ENCODE results near the gene TMX4. TPM values are rescaled to one million over a fixed set of nuclear protein-coding genes. Genes with fewer than 3 reads are reported as not detected.

TMX4 gene
- total RNA-seq, 1 donor from 2014 or later: 28.7 TPM

DNA sequence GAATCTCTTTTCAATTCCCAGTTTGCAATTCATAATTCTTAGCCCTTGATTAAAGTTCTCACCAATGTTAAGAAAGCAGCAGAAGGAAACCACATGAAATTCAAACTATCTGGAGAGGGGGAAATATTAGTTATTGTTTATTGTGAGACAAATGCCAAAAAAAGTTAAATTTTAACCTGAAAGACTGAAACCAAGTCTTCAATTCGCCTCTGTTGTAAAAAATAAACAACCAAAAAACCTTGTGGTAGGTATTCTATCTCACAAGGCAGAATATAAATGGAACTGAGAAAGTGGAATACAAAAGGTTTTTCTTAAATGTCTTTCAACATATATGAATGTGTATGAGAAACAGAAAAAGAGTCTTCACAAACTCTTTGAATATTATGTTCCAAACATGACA, 24.8 kb downstream of the TMX4 start:
- Mint-ChIP-seq H3K9me3 (peaks cover 18% of the 10 kb centered on the region), H3K4me3 (no peak overlapping the region), H3K36me3 (peaks cover 24% of the 10 kb centered on the region), H3K27ac (no peak overlapping the region), H3K27me3 (ENCODE audit: low read depth) (no peaks in the 10 kb centered on the region), H3K4me1 (no peaks in the 10 kb centered on the region)
- DNase-seq (ENCODE audit: low spot score in 2 of 2, unreplicated experiment in 2 of 2): no peak
- TF ChIP-seq, protein P1, sequence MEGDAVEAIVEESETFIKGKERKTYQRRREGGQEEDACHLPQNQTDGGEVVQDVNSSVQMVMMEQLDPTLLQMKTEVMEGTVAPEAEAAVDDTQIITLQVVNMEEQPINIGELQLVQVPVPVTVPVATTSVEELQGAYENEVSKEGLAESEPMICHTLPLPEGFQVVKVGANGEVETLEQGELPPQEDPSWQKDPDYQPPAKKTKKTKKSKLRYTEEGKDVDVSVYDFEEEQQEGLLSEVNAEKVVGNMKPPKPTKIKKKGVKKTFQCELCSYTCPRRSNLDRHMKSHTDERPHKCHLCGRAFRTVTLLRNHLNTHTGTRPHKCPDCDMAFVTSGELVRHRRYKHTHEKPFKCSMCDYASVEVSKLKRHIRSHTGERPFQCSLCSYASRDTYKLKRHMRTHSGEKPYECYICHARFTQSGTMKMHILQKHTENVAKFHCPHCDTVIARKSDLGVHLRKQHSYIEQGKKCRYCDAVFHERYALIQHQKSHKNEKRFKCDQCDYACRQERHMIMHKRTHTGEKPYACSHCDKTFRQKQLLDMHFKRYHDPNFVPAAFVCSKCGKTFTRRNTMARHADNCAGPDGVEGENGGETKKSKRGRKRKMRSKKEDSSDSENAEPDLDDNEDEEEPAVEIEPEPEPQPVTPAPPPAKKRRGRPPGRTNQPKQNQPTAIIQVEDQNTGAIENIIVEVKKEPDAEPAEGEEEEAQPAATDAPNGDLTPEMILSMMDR (IDR thresholded peaks at IDR 0.05; ENCODE audit: unreplicated experiment): no peak

DNA sequence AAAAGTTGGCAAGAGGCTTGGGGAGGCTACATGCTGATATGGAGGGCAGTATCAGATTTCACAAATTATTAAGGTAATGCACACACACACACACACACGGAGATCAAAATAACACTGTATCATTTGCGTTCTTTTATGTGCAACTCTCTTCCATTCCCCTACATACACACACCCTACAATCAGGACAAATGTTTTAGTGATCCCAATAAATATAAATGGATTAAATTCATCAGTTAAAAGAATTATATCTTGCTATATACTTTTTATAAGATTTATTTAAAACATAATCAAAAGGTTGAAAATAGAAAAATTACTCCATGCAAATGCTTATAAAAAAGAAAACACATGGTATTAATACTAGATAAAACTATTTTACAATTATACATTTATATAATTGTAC, 25.9 kb downstream of the TMX4 start:
- Mint-ChIP-seq H3K27ac (no peak overlapping the region), H3K36me3 (peaks cover 21% of the 10 kb centered on the region), H3K9me3 (peaks cover 18% of the 10 kb centered on the region), H3K27me3 (ENCODE audit: low read depth) (no peaks in the 10 kb centered on the region), H3K4me1 (no peaks in the 10 kb centered on the region), H3K4me3 (no peak overlapping the region)
- DNase-seq (ENCODE audit: low spot score in 2 of 2, unreplicated experiment in 2 of 2): no peak
- TF ChIP-seq, protein P1 (IDR thresholded peaks at IDR 0.05; ENCODE audit: unreplicated experiment): no peak

GRCh38 chr20:7993238-7993637, 26.3 kb downstream of the TMX4 start:
- H3K36me3 Mint-ChIP-seq: peaks cover 21% of the 10 kb centered on the region
- TF ChIP-seq, protein P1 (IDR thresholded peaks at IDR 0.05; ENCODE audit: unreplicated experiment): no peak
- no peaks in the 10 kb centered on the region for H3K27me3 Mint-ChIP-seq (ENCODE audit: low read depth)
- no peaks in the 10 kb centered on the region for H3K4me1 Mint-ChIP-seq
- DNase-seq (ENCODE audit: low spot score in 2 of 2, unreplicated experiment in 2 of 2): no peak
- no peak overlapping the region for H3K4me3 Mint-ChIP-seq
- no peak overlapping the region for H3K27ac Mint-ChIP-seq
- peaks cover 18% of the 10 kb centered on the region for H3K9me3 Mint-ChIP-seq

DNA sequence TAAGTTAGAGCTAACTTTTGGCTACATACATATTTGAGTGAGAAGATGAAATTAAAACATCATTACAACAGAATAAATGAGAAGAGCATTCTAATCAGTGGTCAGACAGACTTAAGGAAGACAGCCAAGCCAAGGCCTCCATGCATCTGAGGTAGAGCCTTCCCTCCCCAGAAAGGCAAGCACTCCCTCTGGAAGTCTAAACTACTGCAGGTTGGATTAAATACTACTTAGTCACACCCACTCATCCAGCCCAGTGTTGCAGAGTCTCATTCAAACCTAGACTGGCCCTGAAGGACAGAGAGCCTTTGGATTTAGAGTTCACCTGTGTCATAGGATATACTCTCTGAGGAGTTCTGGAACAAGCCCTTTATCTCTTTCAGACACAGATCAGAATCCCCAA, 29.2 kb downstream of the TMX4 start:
- Mint-ChIP-seq H3K4me1 (no peaks in the 10 kb centered on the region), H3K36me3 (peaks cover 27% of the 10 kb centered on the region), H3K4me3 (no peak overlapping the region), H3K27ac (no peak overlapping the region), H3K9me3 (peaks cover 18% of the 10 kb centered on the region), H3K27me3 (ENCODE audit: low read depth) (no peaks in the 10 kb centered on the region)
- TF ChIP-seq, protein P1 (IDR thresholded peaks at IDR 0.05; ENCODE audit: unreplicated experiment): no peak
- DNase-seq (ENCODE audit: low spot score in 2 of 2, unreplicated experiment in 2 of 2): no peak

GRCh38 chr20:7989379-7989778, 30.2 kb downstream of the TMX4 start:
- Mint-ChIP-seq H3K27me3 (ENCODE audit: low read depth) (no peaks in the 10 kb centered on the region), H3K9me3 (peaks cover 11% of the 10 kb centered on the region), H3K4me1 (no peaks in the 10 kb centered on the region), H3K36me3 (peaks cover 21% of the 10 kb centered on the region), H3K27ac (no peak overlapping the region), H3K4me3 (no peak overlapping the region)
- DNase-seq (ENCODE audit: low spot score in 2 of 2, unreplicated experiment in 2 of 2): no peak
- TF ChIP-seq, protein P1 (IDR thresholded peaks at IDR 0.05; ENCODE audit: unreplicated experiment): no peak

GRCh38 chr20:7985916-7986315, 33.6 kb downstream of the TMX4 start:
- Mint-ChIP-seq H3K36me3 (peaks cover 20% of the 10 kb centered on the region), H3K4me1 (peaks cover under 1% of the 10 kb centered on the region), H3K27ac (no peak overlapping the region), H3K27me3 (ENCODE audit: low read depth) (no peaks in the 10 kb centered on the region), H3K4me3 (no peak overlapping the region), H3K9me3 (no peaks in the 10 kb centered on the region)
- DNase-seq (ENCODE audit: low spot score in 2 of 2, unreplicated experiment in 2 of 2): no peak
- TF ChIP-seq, protein P1 (IDR thresholded peaks at IDR 0.05; ENCODE audit: unreplicated experiment): no peak

All from mesothelial cell of epicardium (in vitro differentiated cells).